Transverse colon (tissue), 4 donors: ENCODE measurements around the gene GPC5.
"Not testable (repeated sequence)": the region's sequence is repeated elsewhere in the genome, so short reads cannot be mapped to it uniquely, and the experiment has no call there.

ENCODE experiments used
- CTCF ChIP-seq, 5 experiments: fragments of 200-600 bp in 3 of 5; fragments of 450-650 bp in 2 of 5; sonication (generic) in 3 of 5; IDR thresholded peaks; 1 replicate in 2 of 5; 2 replicates in 3 of 5; pipeline ENCODE4 v1.5.1; 2016 to 2017; ENCODE audit warnings: antibody characterized with exemption in 5 of 5, inconsistent platforms in 3 of 5, mild to moderate bottlenecking in 2 of 5, moderate library complexity in 1 of 5
- EP300 ChIP-seq: sonication (generic); formaldehyde crosslinking; IDR thresholded peaks from one replicate; pipeline ENCODE4 v1.6.1; 2017; ENCODE audit warnings: antibody characterized with exemption, low read depth
- POLR2A ChIP-seq: fragments of 450-650 bp; IDR thresholded peaks from one replicate; pipeline ENCODE4 v1.6.1; 2016; ENCODE audit warnings: antibody characterized with exemption, mild to moderate bottlenecking, moderate library complexity
- POLR2AphosphoS5 ChIP-seq, 3 donors: sonication (generic); formaldehyde crosslinking; IDR thresholded peaks; one replicate each; pipeline ENCODE4 v1.6.1; 2016; ENCODE audit warnings: antibody characterized with exemption in 3 of 3

GRCh38 chr13:91674347-91674746 is 275.9 kb downstream of the GPC5 start:
- TF ChIP-seq CTCF (IDR thresholded peaks at IDR 0.05); EP300; POLR2A; POLR2AphosphoS5 (IDR thresholded peaks at IDR 0.05): not testable (repeated sequence)
